ENCODE data around the gene GRIN1.

GRIN1 gene

DNA sequence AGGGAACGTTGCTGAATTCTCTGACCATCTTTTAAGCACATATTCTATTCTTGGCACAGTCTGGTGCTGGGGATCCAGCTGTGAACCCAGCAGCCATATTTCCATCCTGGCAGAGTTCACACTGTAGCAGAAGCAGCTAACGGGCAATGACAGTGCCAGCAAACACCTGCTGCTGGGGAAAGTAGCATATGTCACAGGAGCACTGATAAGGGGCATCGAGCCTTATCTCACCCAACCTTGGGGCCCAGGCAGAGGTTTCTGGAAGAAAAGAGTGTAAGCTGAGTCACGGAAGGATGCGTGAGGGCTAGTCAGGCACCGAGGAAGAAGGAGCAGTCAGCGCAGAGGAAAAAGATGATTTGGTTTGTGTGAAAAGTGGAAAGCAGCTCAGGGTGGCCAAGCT is 67.6 kb downstream of the GRIN1 start:
- FAIRE-seq (no peak), DNase-seq (ENCODE audit: insufficient read length, low spot score) (no peak)
- TF ChIP-seq, protein P1, sequence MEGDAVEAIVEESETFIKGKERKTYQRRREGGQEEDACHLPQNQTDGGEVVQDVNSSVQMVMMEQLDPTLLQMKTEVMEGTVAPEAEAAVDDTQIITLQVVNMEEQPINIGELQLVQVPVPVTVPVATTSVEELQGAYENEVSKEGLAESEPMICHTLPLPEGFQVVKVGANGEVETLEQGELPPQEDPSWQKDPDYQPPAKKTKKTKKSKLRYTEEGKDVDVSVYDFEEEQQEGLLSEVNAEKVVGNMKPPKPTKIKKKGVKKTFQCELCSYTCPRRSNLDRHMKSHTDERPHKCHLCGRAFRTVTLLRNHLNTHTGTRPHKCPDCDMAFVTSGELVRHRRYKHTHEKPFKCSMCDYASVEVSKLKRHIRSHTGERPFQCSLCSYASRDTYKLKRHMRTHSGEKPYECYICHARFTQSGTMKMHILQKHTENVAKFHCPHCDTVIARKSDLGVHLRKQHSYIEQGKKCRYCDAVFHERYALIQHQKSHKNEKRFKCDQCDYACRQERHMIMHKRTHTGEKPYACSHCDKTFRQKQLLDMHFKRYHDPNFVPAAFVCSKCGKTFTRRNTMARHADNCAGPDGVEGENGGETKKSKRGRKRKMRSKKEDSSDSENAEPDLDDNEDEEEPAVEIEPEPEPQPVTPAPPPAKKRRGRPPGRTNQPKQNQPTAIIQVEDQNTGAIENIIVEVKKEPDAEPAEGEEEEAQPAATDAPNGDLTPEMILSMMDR (IDR thresholded peaks at IDR 0.05; ENCODE audit: insufficient read depth, missing control alignments), result no peak

- FAIRE-seq (no peak), DNase-seq (ENCODE audit: insufficient read length, low spot score) (no peak)
- TF ChIP-seq, protein P1 (IDR thresholded peaks at IDR 0.05; ENCODE audit: insufficient read depth, missing control alignments), result no peak
Observed at GRCh38 chr9:137211532-137211931, 72.6 kb downstream of the GRIN1 start.

DNA sequence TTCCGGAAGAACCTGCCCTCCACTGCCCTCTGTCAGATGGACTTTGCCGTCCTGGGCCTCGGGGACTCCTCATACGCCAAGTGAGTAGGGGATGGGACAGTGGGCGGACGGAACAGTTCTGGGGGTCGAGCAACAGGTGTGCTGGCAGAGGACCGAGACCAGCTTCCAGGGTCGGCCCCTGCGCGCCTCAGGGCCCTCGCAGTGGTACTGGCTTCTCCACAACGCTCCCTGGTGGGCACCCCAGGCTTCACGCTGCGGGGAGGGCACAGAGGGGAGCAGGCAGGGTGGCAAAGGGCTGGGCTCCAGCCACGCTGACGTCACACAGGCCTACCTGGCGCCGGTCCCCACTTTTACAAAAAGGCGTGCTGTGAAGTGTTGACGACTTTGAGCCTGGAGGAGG is 73.6 kb downstream of the GRIN1 start:
- FAIRE-seq, result no peak
- TF ChIP-seq, protein P1 (IDR thresholded peaks at IDR 0.05; ENCODE audit: insufficient read depth, missing control alignments), result no peak
- DNase-seq (ENCODE audit: insufficient read length, low spot score), result no peak

DNA sequence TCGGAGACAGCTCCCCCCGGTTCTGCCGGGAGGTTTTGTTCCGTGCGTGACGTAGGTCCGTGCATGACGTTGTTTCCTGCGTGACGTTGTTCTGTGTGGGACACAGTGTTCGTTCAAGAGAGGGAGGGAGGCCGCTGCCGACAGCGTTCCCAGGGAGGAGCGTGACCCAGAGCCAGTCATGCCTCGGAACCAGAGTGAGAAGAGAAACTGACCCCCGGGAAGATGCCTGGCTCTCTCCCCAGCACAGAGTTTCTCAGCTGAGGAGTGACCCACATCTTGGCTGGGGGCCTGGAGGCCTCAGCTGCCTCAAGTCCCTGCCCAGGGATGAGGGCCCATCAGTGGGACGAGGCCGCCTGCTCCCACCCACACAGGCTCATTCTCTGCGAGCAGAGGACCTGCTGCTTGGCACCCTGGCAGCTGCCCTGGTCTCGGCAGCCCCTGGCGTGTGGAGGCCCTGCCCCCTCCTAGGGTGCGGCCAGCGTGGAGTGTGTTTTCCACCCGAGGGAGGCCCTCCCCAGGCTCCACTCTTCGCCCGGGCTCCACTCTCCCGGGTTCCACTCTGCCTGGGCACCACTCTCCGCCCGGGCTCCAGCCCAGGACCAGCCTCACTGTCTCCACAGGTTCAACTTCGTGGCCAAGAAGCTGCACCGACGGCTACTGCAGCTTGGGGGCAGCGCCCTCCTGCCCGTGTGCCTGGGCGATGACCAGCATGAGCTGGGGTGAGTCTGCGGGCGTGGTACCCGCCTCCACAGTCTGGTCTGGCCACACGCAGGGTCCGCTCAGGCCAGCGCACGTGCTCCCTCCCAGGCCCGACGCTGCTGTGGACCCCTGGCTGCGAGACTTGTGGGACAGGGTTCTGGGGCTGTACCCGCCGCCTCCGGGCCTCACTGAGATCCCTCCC is 74.5 kb downstream of the GRIN1 start:
- FAIRE-seq, result no peak
- no peak for DNase-seq (ENCODE audit: insufficient read length, low spot score)
- TF ChIP-seq, protein P1 (IDR thresholded peaks at IDR 0.05; ENCODE audit: insufficient read depth, missing control alignments), result no peak

DNA sequence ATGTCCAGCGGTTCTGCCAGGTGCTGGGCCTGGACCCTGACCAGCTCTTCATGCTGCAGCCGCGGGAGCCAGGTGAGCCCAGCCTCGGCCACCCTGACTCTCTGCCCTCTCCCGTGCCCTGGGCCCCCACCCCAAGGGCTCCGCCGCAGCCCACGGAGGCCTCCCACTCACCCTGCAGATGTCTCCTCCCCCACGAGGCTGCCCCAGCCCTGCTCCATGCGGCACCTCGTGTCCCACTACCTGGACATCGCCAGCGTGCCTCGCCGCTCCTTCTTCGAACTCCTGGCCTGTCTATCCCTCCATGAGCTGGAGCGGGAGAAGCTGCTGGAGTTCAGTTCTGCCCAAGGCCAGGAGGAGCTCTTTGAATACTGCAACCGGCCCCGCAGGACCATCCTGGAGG is 75.7 kb downstream of the GRIN1 start:
- no peak for FAIRE-seq
- TF ChIP-seq, protein P1 (IDR thresholded peaks at IDR 0.05; ENCODE audit: insufficient read depth, missing control alignments), result no peak

DNA sequence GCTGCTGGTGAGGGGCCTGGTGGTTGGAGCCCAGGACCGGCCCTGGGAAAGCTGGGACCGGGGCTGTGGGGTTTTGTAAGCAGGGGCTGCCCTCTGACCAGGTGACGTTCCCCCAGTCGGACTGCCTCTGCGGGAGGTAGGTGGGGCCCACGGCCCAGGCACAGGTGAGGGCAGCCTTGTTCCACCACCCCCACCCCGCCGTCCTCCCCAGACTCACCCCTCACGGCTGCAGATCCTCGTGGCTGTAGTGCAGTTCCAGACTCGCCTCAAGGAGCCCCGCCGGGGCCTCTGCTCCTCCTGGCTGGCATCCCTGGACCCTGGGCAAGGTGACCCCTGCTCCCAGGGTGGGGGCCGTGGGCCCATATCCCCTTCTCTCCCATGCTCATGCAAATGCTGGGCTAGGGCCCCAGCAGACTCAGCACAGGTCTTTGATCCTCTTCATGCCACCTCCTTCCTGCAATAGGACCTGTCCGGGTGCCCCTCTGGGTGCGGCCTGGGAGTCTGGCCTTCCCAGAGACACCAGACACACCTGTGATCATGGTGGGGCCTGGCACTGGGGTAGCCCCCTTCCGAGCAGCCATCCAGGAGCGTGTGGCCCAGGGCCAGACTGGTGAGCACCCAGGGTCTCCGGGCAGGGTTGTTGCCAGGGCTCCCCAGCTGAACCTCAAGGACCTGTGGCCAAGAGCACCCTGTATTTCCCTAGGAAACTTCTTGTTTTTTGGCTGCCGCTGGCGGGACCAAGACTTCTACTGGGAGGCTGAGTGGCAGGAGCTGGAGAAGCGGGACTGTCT is 76.4 kb downstream of the GRIN1 start:
- TF ChIP-seq, protein P1 (IDR thresholded peaks at IDR 0.05; ENCODE audit: insufficient read depth, missing control alignments), result no peak
- DNase-seq (ENCODE audit: insufficient read length, low spot score) (no peak), FAIRE-seq (no peak)

More for the DNA sequence above, 75.7 kb downstream of the GRIN1 start:
- no peak for DNase-seq (ENCODE audit: insufficient read length, low spot score)

Measured in D721Med (cell line).